GM12872 (cell line): Measurements from ENCODE around the gene GOLGA3.

Experiments
- TF ChIP-seq, protein P1 (sequence below): IDR thresholded peaks from 3 replicates; pipeline ENCODE4 v1.5.1; 2011; ENCODE audit warnings: low read depth, mild to moderate bottlenecking, low read length, moderate library complexity; ENCODE audit not compliant: insufficient read depth

Gene GOLGA3

DNA sequence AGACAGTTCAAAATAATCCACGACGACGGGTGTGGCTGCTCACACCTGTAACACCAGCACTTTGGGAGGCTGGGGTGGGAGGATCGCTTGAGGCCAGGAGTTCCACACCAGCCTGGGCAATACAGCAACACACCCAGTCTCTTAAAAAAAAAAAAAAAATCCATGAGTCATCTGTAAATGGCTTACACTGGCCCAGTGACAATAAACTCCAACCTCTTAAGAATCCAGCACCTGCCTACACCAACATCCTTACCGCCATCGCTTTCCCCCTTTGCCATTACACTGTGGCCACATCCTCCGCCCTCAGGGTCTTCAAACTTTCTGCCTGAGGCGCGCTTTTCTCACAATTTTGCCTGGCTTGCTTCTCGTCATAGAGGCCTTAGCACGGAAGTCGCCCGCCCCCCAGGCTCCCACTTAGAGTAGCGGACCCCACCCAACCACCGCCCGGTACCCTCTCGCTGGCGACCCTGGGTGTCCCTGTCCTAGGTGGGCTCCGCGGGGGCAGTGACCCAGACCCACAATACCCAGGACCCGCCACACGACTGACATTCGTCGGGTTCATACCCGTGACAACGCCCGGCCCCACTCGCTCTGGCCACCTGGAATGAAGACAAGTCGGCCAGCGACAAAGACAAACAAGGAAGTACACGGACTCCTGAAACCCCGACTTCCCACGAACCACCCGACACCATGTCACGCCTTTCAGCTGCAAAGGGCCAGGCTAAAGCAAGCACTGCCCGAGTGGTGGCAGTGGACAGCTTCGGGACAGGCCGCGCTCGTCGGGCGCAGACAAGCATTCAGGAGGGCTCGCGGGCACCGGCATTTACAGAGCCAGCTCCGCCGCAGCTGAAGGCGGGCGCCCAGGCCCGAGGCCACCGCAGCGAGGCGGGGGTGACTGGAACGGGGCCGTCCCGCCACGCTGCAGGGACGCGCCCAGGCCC lies 636 bp downstream of the GOLGA3 start:
- TF ChIP-seq, protein P1, sequence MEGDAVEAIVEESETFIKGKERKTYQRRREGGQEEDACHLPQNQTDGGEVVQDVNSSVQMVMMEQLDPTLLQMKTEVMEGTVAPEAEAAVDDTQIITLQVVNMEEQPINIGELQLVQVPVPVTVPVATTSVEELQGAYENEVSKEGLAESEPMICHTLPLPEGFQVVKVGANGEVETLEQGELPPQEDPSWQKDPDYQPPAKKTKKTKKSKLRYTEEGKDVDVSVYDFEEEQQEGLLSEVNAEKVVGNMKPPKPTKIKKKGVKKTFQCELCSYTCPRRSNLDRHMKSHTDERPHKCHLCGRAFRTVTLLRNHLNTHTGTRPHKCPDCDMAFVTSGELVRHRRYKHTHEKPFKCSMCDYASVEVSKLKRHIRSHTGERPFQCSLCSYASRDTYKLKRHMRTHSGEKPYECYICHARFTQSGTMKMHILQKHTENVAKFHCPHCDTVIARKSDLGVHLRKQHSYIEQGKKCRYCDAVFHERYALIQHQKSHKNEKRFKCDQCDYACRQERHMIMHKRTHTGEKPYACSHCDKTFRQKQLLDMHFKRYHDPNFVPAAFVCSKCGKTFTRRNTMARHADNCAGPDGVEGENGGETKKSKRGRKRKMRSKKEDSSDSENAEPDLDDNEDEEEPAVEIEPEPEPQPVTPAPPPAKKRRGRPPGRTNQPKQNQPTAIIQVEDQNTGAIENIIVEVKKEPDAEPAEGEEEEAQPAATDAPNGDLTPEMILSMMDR: no peak

DNA sequence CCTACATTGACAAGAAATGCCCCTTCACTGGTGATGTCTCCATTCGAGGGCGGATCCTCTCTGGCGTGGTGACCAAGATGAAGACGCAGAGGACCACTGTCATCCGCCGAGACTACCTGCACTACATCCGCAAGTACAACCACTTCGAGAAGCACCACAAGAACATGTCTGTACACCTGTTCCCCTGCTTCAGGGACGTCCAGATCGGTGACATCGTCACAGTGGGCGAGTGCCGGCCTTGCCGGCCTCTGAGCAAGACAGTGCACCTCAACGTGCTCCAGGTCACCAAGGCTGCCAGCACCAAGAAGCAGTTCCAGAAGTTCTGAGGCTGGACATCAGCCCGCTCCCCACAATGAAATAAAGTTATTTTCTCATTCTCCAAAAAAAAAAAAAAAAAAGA lies 2.8 kb downstream of the GOLGA3 start:
- TF ChIP-seq, protein P1: no peak

DNA sequence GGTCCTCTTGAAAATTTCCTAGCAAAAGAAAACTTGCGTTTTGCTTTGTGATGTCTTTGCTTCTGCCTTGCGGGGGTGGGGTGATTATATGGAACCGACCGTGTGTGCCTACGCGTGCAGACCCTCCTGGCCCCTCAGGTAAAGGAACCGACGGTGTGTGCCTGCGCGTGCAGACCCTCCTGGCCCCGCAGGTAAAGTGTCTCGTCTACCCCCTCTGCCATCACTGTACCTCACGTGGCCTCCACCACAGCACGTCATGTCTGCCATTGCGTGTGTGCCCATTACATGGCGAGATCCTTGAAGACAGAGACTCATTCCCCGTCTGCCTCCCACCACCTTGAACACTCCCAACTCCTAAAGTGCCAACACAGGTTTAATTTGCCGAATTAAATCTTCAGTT lies 3.6 kb downstream of the GOLGA3 start:
- TF ChIP-seq, protein P1: no peak

DNA sequence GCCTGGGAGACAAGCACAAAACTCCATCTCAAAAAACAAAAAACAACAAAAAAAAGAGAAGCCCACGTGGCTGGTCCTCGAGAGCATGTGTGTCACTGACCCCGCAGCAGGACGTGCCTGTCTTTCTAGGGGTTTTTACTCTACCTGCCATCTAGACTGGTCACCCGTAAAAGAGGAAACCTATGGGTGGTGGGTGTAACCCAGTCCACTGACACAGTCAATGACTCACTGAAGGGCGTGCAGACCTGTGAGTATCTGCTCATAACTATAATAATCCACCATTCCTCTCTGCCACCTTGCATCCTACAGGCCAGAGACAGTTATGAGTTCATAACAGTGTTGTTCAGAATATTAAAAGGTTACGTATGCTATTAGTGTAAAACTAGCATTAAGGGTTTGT lies 4.6 kb downstream of the GOLGA3 start:
- TF ChIP-seq, protein P1: no peak

DNA sequence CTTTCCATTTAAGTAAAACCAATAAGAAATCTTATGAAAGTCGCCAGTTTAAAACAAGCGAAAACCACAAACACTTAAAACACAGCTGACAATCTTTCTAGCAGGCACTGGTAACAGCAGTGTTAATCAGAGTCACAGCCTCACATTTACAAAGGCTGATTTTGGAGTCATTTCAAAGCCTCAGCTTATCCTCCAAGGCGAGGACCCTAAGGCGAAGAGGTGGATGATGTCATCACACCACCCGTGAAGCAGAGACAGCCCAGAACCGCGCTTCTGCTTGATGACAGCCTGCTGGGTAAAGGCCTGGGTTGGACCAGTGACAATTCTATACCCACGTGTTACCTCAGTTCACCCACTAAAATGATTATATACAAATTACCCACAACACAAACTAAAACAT lies 10.1 kb downstream of the GOLGA3 start:
- TF ChIP-seq, protein P1: no peak

DNA sequence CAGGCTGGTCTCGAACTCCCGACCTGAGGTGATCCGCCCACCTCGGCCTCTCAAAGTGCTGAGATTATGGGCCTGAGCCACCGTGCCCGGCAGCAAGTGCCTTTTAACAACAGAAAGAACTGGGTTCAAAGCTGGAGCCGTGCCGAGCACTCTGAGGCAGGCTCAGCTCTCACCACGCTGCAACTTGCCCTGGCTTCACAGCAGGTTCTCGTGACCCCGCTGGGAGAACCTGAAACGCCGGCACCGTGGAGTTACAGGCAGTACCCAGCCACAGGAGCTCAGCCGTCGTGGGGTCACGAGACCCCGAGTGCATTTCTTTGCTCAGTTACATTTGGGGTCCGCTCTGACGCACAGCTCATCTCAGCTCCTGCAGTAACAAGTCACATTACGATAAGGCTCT lies 14.4 kb downstream of the GOLGA3 start:
- TF ChIP-seq, protein P1: no peak

DNA sequence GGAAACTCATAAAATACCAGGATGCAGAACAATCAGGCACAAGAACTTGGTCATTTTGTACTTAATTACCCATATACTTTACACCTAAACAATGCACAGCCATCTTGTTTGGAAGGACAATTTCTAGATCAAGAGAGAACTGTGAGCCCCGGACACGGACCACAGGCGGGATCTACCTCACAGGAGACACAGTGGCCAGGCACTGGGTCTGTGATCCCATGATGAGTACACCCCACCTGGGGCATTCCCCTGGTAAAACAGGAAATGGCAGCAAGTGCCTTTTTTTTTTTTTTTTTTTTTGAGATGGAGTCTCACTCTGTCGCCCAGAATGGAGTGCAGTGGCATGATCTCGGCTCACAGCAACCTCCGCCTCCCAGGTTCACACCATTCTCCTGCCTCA lies 15.2 kb downstream of the GOLGA3 start:
- TF ChIP-seq, protein P1: no peak
